ENCODE data around the gene PIK3R1. TPM values are rescaled to one million over a fixed set of nuclear protein-coding genes. Genes with fewer than 3 reads are reported as not detected.

Gene PIK3R1
- total RNA-seq, 2 experiments from 2014 or later, result 75.6 to 97.0 TPM

DNA sequence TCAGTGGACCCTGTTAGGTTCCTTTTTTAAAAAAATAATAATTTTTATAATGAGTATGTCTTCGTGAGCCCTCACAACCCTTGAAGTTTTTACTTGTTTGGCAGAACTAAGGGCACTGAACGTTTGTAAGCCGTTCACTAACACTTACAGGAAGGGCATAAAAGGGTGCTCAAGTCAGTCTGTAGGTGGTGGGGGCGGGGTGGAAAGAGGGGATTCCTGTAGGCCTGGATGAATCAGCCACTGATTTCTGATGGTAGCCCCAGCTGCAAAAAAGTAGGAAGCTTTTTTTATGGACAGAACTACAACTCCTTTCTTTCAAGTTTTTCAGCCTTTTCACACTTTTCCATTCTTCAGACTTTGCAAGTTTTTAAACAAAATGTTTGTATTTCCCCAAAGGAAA lies 35.8 kb downstream of the PIK3R1 start:
- no peaks in the 10 kb centered on the region for H3K9me3 Mint-ChIP-seq
- no peak overlapping the region for H3K4me3 Mint-ChIP-seq
- H3K27me3 Mint-ChIP-seq, result no peaks in the 10 kb centered on the region
- POLR2A ChIA-PET, result no interaction called here
- H3K4me1 Mint-ChIP-seq, result peaks cover 74% of the 10 kb centered on the region
- DNase-seq, result peak; percentile 29
- H3K27ac Mint-ChIP-seq, result peak overlapping the region; percentile 72
- CTCF ChIA-PET, result interaction anchor here (2.2 kb wide), 1 partner anchor 35 kb away, joined by 7 read pairs; the partner anchor contains the start of gene PIK3R1
- peaks cover 11% of the 10 kb centered on the region for H3K36me3 Mint-ChIP-seq (ENCODE audit: low read depth)

DNA sequence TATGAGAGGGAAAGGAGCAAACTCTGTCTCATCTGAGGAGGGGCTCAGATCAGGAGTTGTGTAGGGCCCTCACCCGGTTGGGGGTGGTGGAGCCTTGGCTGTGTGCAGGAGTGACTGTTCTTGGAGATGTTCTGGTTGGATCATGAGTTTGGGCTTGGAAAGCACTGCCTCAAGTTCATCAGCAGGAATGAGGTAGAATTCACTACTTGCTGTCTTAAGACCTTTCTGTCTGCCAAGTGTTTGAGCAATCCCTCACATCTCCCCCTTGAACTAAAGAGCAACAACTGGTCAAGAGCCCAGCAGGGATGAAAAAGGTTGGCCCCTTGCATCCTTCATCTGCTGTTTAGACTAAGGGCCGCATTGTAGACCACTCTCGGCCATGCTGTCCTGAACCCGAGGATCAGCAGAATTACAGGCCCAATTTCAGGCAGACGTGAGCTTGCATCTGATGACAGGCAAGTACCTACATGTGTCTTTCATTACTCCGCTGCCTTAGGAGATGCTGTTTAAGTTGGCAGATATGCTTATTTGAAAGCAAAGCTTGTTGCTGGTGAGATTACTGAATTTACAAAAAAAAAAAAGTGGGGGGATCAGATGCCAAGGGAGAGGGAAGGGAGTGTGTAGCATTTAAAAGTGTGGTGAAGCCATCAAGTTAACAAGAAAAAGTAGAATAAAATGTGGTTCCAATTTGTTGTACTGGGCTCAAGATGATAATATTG lies 36.4 kb downstream of the PIK3R1 start:
- POLR2A ChIA-PET, result no interaction called here
- CTCF ChIA-PET, result interaction anchor here (0.5 to 2.2 kb wide), 6 partner anchors 8 to 1041 kb away, joined by 3 to 7 read pairs (median 6); partner anchors contain the start of gene PIK3R1
- Mint-ChIP-seq H3K27ac (peak overlapping the region; percentile 72), H3K27me3 (no peaks in the 10 kb centered on the region), H3K36me3 (ENCODE audit: low read depth) (peaks cover 15% of the 10 kb centered on the region), H3K4me3 (no peak overlapping the region), H3K4me1 (peaks cover 76% of the 10 kb centered on the region), H3K9me3 (no peaks in the 10 kb centered on the region)
- DNase-seq, result no peak

DNA sequence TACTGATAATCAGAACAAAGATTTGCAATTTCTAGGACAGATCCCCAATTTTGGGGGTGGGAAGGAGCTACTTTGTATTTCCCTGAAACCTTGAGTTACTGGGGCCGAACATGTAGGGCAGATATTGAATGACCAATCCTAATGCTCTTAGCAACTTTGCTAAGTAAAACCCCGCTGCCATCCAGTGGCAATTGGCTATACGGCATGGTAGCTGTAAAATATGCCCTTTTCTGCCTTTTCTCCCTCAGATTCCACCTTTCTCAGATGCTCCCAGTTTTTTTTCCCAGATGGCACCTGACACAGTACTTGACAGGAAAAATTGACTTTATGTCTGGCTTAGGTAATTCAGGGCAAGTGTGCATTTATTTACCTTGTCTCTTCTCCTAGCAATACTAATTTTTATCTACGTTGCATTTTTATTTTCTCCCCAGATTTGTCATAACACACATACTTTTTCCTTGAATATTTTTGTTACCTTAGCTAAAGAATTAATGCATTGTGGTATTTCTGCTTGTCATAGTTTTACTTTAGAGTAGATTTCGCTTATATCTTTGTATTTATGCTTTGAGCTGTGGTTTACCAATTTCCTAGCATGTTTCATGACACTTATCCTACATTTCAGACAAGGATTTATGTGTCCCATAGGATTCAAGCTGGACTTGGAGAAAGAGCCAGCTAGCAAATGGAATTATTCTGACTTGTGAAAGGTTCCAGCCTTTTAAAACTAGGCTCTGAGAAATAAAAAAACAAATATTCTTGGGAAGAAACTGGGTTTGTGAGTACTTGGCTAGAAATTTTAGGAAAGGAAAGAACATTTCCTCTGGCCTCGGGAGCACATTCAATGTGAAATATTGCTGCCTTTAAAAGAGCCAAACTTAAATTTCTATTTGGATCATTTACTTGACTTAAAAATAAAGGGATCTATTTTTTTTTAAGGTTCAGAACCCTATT lies 37.4 kb downstream of the PIK3R1 start:
- ChIA-PET CTCF (interaction anchor here (0.5 to 1.6 kb wide), 8 partner anchors 9 to 1042 kb away, joined by 3 to 7 read pairs (median 5); no protein-coding TSS in a partner anchor), POLR2A (interaction anchor here (0.7 kb wide), 1 partner anchor 15 kb away, joined by 5 read pairs; no protein-coding TSS in a partner anchor)
- peaks cover 20% of the 10 kb centered on the region for H3K36me3 Mint-ChIP-seq (ENCODE audit: low read depth)
- H3K27ac Mint-ChIP-seq, result no peak overlapping the region
- DNase-seq, result peak; percentile 46
- no peaks in the 10 kb centered on the region for H3K27me3 Mint-ChIP-seq
- H3K4me3 Mint-ChIP-seq, result no peak overlapping the region
- no peaks in the 10 kb centered on the region for H3K9me3 Mint-ChIP-seq
- H3K4me1 Mint-ChIP-seq, result peaks cover 85% of the 10 kb centered on the region

DNA sequence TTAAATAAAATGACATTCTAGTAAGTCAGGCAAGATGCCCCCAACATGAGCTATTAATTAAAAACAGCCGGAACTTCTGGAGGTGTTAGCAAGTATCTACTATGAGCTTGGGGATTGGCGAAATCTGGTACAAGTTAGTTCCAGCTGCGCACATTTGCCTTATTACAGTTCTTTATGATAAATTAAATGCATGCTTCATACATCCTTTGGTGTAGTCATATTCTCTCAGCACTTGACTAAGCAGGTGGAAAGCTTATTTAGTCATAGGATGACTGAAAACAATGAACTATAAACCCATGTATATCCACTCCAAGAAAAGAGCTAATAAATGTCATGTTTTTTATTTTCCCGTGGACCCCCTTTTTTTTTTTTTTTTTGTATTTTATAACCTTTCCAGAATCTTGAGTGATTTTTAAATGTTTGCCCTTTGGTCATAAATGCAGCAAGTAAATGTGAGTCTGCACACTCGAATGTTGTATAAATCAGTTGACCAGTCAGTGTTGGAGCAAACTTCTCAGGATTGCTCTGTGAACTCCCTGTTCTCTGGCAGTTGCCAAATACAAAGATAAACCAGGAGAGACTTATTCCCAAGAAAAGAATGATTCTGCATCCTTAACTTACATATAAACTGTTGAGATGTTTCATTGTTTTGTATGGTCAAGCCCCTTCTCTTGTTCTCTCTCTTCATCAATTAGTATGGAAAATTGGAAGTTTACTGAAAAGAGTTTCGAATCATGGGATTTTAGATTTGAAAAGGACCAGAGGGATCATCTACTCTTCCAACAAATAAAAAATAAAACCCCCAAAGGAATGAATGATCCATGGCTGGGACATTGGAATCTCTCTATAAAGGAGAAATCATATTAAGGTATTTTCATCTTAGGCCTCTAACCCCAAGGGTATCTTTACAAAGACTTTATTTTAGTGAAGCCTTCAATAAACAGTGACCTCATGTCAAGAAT lies 38.3 kb downstream of the PIK3R1 start:
- Mint-ChIP-seq H3K27me3 (no peaks in the 10 kb centered on the region), H3K36me3 (ENCODE audit: low read depth) (peaks cover 28% of the 10 kb centered on the region)
- CTCF ChIA-PET, result interaction anchor here (0.9 to 1.6 kb wide), 6 partner anchors 10 to 1007 kb away, joined by 3 to 6 read pairs (median 5); no protein-coding TSS in a partner anchor

DNA sequence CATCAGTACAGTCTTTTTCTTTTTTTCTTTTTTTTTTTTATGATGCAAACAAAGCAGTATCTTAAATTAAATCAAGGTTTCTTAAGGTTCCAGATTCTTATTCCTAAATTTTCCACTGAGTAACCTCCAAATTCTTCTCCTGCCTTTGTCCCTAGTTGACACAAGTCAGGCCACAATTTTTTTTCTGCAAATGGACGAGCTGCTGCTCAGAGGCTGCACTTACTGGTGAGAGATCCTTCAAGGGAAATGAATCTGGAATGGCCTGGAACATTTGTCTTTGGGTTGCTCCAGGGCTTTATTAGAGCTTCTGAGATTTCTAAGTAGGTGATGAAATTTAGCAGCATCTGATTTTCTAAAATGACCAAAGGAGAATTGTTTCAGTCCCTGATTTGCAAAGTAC lies 39.3 kb downstream of the PIK3R1 start:
- Mint-ChIP-seq H3K27me3 (no peaks in the 10 kb centered on the region), H3K36me3 (ENCODE audit: low read depth) (peaks cover 26% of the 10 kb centered on the region), H3K4me3 (no peak overlapping the region), H3K4me1 (peaks cover 81% of the 10 kb centered on the region), H3K27ac (peak overlapping the region; percentile 71), H3K9me3 (no peaks in the 10 kb centered on the region)
- ChIA-PET CTCF (interaction anchor here (0.5 to 1.3 kb wide), 5 partner anchors 11 to 737 kb away, joined by 3 to 5 read pairs (median 3); no protein-coding TSS in a partner anchor), POLR2A (no interaction called here)
- no peak for DNase-seq

More for the DNA sequence above, 38.3 kb downstream of the PIK3R1 start:
- H3K4me1 Mint-ChIP-seq, result peaks cover 86% of the 10 kb centered on the region
- no peaks in the 10 kb centered on the region for H3K9me3 Mint-ChIP-seq
- H3K4me3 Mint-ChIP-seq, result no peak overlapping the region
- H3K27ac Mint-ChIP-seq, result no peak overlapping the region
- POLR2A ChIA-PET, result interaction anchor here (0.7 kb wide), 1 partner anchor 14 kb away, joined by 5 read pairs; no protein-coding TSS in a partner anchor
- no peak for DNase-seq

DNA sequence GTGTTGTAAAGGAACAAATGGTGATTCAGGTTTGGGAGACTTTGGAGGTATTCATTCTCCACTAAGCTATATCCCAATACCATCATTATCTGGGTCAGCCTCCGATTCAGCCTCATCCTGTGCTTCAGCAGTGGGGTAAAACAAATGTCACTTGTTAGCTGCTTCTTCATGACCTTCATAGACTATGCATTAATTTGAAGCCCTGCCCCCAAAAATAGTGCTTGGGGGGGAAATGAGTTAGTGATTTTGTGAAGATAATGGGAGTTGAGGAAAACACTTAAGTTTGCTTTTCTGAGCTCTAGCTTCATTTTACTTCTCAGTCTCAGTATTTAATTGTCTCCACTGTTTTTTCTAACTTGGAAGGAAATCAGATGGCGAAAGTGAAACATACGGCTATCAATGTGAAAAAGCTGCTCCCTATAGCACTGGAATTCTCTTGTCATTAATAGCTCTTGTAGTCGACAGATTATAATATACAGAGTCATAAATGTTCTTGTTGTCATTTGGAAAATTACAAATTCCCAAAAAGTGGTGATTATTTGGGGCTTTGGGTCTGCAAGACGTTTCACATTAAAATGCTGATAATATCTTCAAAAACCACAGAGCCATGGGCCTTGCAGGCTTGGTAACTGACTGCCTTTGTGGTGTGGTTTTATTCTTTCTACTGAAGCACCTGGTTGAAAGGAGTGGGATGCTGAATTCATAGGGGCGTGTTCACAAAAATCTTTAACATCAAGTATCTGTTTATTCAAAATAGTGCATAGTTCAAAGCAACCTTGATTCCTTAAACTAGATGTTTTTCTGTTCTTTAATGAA lies 40.0 kb downstream of the PIK3R1 start:
- POLR2A ChIA-PET, result interaction anchor here (0.5 kb wide), 1 partner anchor 109 kb away, joined by 4 read pairs; no protein-coding TSS in a partner anchor
- Mint-ChIP-seq H3K9me3 (no peaks in the 10 kb centered on the region), H3K4me3 (peak overlapping the region; percentile 43), H3K36me3 (ENCODE audit: low read depth) (peaks cover 26% of the 10 kb centered on the region), H3K27me3 (no peaks in the 10 kb centered on the region), H3K4me1 (peaks cover 82% of the 10 kb centered on the region), H3K27ac (peak overlapping the region; percentile 71)
- peak; percentile 46 for DNase-seq
- CTCF ChIA-PET, result interaction anchor here (0.5 to 1.4 kb wide), 7 partner anchors 11 to 950 kb away, joined by 3 to 7 read pairs (median 3); no protein-coding TSS in a partner anchor

DNA sequence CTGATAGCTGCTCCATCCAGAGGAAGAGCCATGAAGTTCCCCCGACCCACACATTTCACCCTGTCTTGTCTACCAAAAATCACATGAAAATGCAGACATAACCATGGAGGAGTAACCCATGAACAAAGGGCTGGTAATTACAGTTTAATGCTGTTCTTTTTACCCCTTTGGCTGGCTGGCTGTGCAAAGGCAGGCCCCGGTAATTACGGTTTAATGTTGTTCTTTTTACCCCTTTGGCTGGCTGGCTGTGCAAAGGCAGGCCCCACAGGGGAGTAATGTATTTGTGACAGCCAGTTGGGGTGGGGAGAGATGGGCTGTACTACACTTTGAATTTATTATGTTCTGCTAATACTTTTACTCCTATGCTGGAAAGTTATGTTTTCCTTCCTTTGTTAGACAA lies 41.7 kb downstream of the PIK3R1 start:
- Mint-ChIP-seq H3K36me3 (ENCODE audit: low read depth) (peaks cover 26% of the 10 kb centered on the region), H3K27ac (peak overlapping the region; percentile 63), H3K9me3 (no peaks in the 10 kb centered on the region), H3K4me1 (peaks cover 77% of the 10 kb centered on the region), H3K27me3 (no peaks in the 10 kb centered on the region), H3K4me3 (no peak overlapping the region)
- POLR2A ChIA-PET, result no interaction called here
- CTCF ChIA-PET, result interaction anchor here (0.7 to 1.6 kb wide), 4 partner anchors 31 to 158 kb away, joined by 3 to 4 read pairs (median 4); partner anchors contain the start of gene PIK3R1
- no peak for DNase-seq

DNA sequence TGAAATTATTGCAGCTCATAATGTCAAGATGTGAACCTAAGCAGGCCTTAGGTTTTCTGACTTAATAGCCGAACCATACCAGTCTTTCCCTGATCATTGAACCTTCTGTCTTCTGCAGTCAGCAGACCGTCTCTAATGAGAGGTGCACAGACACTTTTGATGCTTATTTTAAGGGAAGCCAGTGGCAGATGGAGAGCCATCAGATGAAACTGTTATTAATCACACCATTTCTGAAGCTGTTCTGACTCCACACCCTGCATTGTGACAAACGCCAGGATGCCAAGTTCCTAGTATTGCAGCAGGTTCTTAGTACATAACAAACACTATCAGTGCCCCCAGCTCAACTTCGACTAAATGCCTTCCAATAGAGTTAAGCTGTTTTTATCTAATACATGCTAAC lies 43.0 kb downstream of the PIK3R1 start:
- DNase-seq, result no peak
- Mint-ChIP-seq H3K27me3 (no peaks in the 10 kb centered on the region), H3K27ac (no peak overlapping the region), H3K36me3 (ENCODE audit: low read depth) (peaks cover 26% of the 10 kb centered on the region), H3K9me3 (no peaks in the 10 kb centered on the region), H3K4me3 (no peak overlapping the region), H3K4me1 (peaks cover 67% of the 10 kb centered on the region)
- ChIA-PET CTCF (interaction anchor here (0.6 to 1.6 kb wide), 2 partner anchors 42 to 1019 kb away, joined by 3 to 4 read pairs; partner anchors contain the start of gene PIK3R1), POLR2A (interaction anchor here (0.9 kb wide), 1 partner anchor 42 kb away, joined by 4 read pairs; the partner anchor contains the start of gene PIK3R1)

DNA sequence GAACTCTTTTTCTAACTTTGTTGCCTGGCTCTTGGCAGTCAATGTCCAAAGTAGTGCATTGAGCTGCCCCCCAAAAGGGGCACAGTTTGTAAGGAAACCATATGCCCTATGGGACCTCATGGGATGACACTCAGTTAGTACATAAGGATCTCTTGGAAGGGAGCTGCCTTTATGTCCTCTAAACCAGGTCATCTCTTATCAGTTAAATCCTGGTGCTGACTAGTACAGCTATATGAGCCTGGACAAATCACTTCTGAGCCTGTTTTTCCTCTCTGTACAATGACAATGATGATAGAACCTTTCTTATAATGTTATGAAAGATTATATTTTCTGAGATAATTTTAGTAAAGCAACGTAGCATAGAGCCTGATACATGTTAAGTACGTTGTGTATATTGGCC lies 44.1 kb downstream of the PIK3R1 start:
- no peak for DNase-seq
- H3K36me3 Mint-ChIP-seq (ENCODE audit: low read depth), result peaks cover 30% of the 10 kb centered on the region
- no peak overlapping the region for H3K27ac Mint-ChIP-seq
- H3K27me3 Mint-ChIP-seq, result no peaks in the 10 kb centered on the region
- CTCF ChIA-PET, result interaction anchor here (0.5 kb wide), 1 partner anchor 1039 kb away, joined by 3 read pairs; no protein-coding TSS in a partner anchor
- H3K4me1 Mint-ChIP-seq, result peaks cover 63% of the 10 kb centered on the region
- no peak overlapping the region for H3K4me3 Mint-ChIP-seq
- H3K9me3 Mint-ChIP-seq, result no peaks in the 10 kb centered on the region
- POLR2A ChIA-PET, result no interaction called here

DNA sequence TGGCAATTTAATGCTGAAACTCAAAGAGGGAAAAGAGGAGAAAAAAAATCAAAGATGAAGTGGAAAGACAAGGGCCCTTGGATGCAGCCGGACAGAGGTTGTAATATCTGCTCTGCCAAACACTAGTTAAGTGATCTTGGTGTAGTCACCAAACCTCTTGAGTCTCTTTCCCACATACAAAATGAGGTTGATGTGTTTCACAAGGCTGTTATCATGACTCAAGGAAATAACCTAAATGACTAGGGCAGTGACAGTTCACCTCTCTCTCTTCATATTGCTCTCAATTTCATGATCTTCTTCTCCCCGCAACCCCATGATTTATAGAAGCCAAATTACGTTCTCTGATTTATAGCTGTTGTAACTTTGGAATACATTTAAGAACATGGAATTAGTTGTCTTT lies 44.9 kb downstream of the PIK3R1 start:
- Mint-ChIP-seq H3K27me3 (no peaks in the 10 kb centered on the region), H3K4me3 (no peak overlapping the region), H3K4me1 (peaks cover 63% of the 10 kb centered on the region), H3K9me3 (no peaks in the 10 kb centered on the region), H3K36me3 (ENCODE audit: low read depth) (peaks cover 34% of the 10 kb centered on the region), H3K27ac (no peak overlapping the region)
- ChIA-PET CTCF (no interaction called here), POLR2A (no interaction called here)
- DNase-seq, result no peak

DNA sequence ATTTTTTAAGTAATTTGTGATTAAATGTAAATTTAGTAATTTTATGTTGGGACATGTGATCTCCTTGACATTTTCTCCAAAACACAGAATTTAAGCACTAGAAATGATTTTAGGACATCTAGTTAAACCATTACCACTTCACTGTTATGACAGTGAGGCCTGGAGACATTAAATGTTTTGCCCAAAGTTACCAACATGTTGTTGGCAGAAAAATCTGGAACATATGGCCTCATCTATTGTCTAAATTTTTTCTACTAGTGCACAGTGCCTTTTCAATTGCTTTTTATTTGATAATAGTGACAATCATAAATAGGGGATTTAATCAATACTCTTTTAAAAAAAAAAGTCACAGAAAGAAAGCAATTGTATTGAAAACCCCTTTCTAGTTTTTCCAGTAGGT lies 45.6 kb downstream of the PIK3R1 start:
- POLR2A ChIA-PET, result interaction anchor here (0.6 kb wide), 1 partner anchor 46 kb away, joined by 3 read pairs; no protein-coding TSS in a partner anchor
- H3K4me1 Mint-ChIP-seq, result peaks cover 65% of the 10 kb centered on the region
- no peak for DNase-seq

More for the DNA sequence above, 45.6 kb downstream of the PIK3R1 start:
- no peak overlapping the region for H3K4me3 Mint-ChIP-seq
- H3K36me3 Mint-ChIP-seq (ENCODE audit: low read depth), result peaks cover 37% of the 10 kb centered on the region
- H3K9me3 Mint-ChIP-seq, result no peaks in the 10 kb centered on the region
- no peaks in the 10 kb centered on the region for H3K27me3 Mint-ChIP-seq
- no peak overlapping the region for H3K27ac Mint-ChIP-seq
- CTCF ChIA-PET, result interaction anchor here (1.4 kb wide), 1 partner anchor 11 kb away, joined by 4 read pairs; no protein-coding TSS in a partner anchor
